ENCODE data around the gene NDUFS6. TPM values are rescaled to one million over a fixed set of nuclear protein-coding genes. Genes with fewer than 3 reads are reported as not detected.

NDUFS6 gene
- polyA plus RNA-seq, 1 donor from 2014 or later = 72.0 TPM

- Histone ChIP-seq H3K36me3 (ENCODE audit: insufficient read depth, low read length) (peaks cover 7% of the 10 kb centered on the region), H2AFZ (ENCODE audit: low read depth, low read length) (no peak overlapping the region), H3K9me3 (ENCODE audit: low read length) (no peaks in the 10 kb centered on the region)
Observed at GRCh38 chr5:1826235-1826980, 25.2 kb downstream of the NDUFS6 start.

DNA sequence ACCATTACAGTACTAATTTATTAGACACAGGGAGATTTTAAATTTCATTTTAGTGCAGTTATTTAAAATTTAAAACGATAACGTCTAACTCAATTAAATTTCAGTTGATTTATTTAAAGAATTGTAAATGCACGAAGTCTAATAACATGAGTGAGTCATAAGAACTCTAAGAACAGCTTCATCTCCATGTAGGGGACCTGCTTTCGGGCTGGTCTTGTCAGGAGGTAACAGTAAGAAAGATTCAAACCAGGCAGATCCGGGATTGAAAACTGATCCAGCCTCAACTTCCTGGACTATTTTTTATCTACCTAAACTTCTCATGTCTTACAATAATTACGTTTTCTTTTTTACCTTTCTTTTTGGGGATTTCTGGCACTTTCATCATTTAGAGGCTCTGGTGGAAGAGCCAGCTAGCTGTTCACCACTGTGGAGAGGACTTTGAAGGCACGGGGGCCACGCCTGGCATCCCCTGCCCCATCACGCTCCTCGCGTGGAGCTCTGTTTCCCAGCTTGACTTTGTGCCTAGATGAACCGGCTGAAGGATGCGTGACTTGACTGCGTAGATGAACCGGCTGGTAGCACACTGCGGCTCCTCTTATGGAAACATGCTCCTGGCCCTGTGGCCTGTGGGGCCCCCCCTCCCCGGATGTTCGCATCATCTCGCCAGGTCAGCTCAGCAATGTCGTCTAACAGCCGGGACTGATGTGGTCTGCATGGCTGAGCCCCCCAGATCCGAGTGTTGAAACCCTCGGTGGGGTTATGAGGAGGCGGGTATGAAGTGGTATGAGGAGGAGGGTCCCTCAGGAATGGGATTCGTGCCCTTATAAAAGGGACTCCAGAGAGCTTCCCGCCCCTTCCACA lies 26.0 kb downstream of the NDUFS6 start:
- no peak for TF ChIP-seq SMC3 (conservative IDR thresholded peaks at IDR 0.05; ENCODE audit: poor library complexity)
- no peak for TF ChIP-seq MXI1 (conservative IDR thresholded peaks at IDR 0.05; ENCODE audit: poor library complexity, severe bottlenecking)
- no peak for TF ChIP-seq POLR2AphosphoS5 (IDR thresholded peaks at IDR 0.05)
- TF ChIP-seq CTCF (IDR thresholded peaks at IDR 0.05; ENCODE audit: poor library complexity, severe bottlenecking) = no peak
- TF ChIP-seq TAF1 (IDR thresholded peaks at IDR 0.05; ENCODE audit: low read depth) = no peak
- no peak overlapping the region for H2AFZ ChIP-seq (ENCODE audit: low read depth, low read length)
- H3K27me3 ChIP-seq (ENCODE audit: insufficient read depth, low read depth, low read length) = no peaks in the 10 kb centered on the region
- no peaks in the 10 kb centered on the region for H3K9me2 ChIP-seq (ENCODE audit: insufficient read depth, low read length)
- H3K9me3 ChIP-seq (ENCODE audit: low read length) = no peaks in the 10 kb centered on the region
- no peak overlapping the region for H3K9ac ChIP-seq (ENCODE audit: low read length)
- no peak overlapping the region for H3K27ac ChIP-seq (ENCODE audit: low read length)
- no peaks in the 10 kb centered on the region for H3K79me2 ChIP-seq (replicated peaks; ENCODE audit: insufficient read depth, low read length)
- no peaks in the 10 kb centered on the region for H3K36me3 ChIP-seq (ENCODE audit: insufficient read depth, low read length)
- no peaks in the 10 kb centered on the region for H3F3A ChIP-seq (ENCODE audit: insufficient read depth, low read length, poor library complexity, severe bottlenecking)
- H3K4me2 ChIP-seq (ENCODE audit: low read length) = no peak overlapping the region
- H3K4me3 ChIP-seq (ENCODE audit: low read length) = no peak overlapping the region
- no peaks in the 10 kb centered on the region for H4K20me1 ChIP-seq (ENCODE audit: insufficient read depth)

More at GRCh38 chr5:1826235-1826980, 25.2 kb downstream of the NDUFS6 start:
- H3K4me3 ChIP-seq (ENCODE audit: low read length) = no peak overlapping the region
- H3K9ac ChIP-seq (ENCODE audit: low read length) = no peak overlapping the region
- H3K79me2 ChIP-seq (replicated peaks; ENCODE audit: insufficient read depth, low read length) = no peaks in the 10 kb centered on the region
- no peak for TF ChIP-seq CTCF (IDR thresholded peaks at IDR 0.05; ENCODE audit: poor library complexity, severe bottlenecking)
- no peak for TF ChIP-seq EZH2 (IDR thresholded peaks at IDR 0.05; ENCODE audit: borderline replicate concordance, insufficient read depth, low read length, poor library complexity, severe bottlenecking)
- TF ChIP-seq, protein P1, sequence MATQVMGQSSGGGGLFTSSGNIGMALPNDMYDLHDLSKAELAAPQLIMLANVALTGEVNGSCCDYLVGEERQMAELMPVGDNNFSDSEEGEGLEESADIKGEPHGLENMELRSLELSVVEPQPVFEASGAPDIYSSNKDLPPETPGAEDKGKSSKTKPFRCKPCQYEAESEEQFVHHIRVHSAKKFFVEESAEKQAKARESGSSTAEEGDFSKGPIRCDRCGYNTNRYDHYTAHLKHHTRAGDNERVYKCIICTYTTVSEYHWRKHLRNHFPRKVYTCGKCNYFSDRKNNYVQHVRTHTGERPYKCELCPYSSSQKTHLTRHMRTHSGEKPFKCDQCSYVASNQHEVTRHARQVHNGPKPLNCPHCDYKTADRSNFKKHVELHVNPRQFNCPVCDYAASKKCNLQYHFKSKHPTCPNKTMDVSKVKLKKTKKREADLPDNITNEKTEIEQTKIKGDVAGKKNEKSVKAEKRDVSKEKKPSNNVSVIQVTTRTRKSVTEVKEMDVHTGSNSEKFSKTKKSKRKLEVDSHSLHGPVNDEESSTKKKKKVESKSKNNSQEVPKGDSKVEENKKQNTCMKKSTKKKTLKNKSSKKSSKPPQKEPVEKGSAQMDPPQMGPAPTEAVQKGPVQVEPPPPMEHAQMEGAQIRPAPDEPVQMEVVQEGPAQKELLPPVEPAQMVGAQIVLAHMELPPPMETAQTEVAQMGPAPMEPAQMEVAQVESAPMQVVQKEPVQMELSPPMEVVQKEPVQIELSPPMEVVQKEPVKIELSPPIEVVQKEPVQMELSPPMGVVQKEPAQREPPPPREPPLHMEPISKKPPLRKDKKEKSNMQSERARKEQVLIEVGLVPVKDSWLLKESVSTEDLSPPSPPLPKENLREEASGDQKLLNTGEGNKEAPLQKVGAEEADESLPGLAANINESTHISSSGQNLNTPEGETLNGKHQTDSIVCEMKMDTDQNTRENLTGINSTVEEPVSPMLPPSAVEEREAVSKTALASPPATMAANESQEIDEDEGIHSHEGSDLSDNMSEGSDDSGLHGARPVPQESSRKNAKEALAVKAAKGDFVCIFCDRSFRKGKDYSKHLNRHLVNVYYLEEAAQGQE (IDR thresholded peaks at IDR 0.05; ENCODE audit: borderline replicate concordance) = no peak
- TF ChIP-seq RAD21 (conservative IDR thresholded peaks at IDR 0.05) = no peak
- TF ChIP-seq EP300 (conservative IDR thresholded peaks at IDR 0.05; ENCODE audit: poor library complexity, severe bottlenecking) = no peak
- TF ChIP-seq TAF1 (IDR thresholded peaks at IDR 0.05; ENCODE audit: low read depth) = no peak
- TF ChIP-seq POLR2AphosphoS5 (IDR thresholded peaks at IDR 0.05) = no peak
- no peak for TF ChIP-seq MXI1 (conservative IDR thresholded peaks at IDR 0.05; ENCODE audit: poor library complexity, severe bottlenecking)
- TF ChIP-seq SMC3 (conservative IDR thresholded peaks at IDR 0.05; ENCODE audit: poor library complexity) = no peak
- no peaks in the 10 kb centered on the region for H3K9me2 ChIP-seq (ENCODE audit: insufficient read depth, low read length)
- no peaks in the 10 kb centered on the region for H3F3A ChIP-seq (ENCODE audit: insufficient read depth, low read length, poor library complexity, severe bottlenecking)
- no peaks in the 10 kb centered on the region for H3K27me3 ChIP-seq (ENCODE audit: insufficient read depth, low read depth, low read length)
- H3K4me2 ChIP-seq (ENCODE audit: low read length) = no peak overlapping the region
- no peak overlapping the region for H3K27ac ChIP-seq (ENCODE audit: low read length)
- no peaks in the 10 kb centered on the region for H4K20me1 ChIP-seq (ENCODE audit: insufficient read depth)

All from neural cell (in vitro differentiated cells).